OCI-LY3 (cell line): ENCODE measurements around the gene VRTN.

ENCODE experiments used
- CTCF ChIP-seq: fragments of 200-600, 300-600 bp; sonication (generic); IDR thresholded peaks from 2 replicates; pipeline ENCODE4 v1.5.1; 2014; ENCODE audit warnings: antibody characterized with exemption, low read length, low read depth
- EZH2phosphoT487 ChIP-seq: fragments of 200-600 bp; shearing (Covaris generic); IDR thresholded peaks from 2 replicates; pipeline ENCODE4 v1.6.1; 2018; ENCODE audit warnings: antibody characterized with exemption, mixed run types, low read depth

GRCh38 chr14:74333909-74334308, 14.4 kb upstream of the VRTN start:
- no peak for TF ChIP-seq CTCF
- TF ChIP-seq EZH2phosphoT487, result no peak
